HG03095 (cell line): ENCODE results near the gene SYDE2.

Experiments
- ATAC-seq: cut with Tn5 transposase; IDR thresholded peaks from one replicate; pipeline ENCODE4 v1.9.1; 2021; ENCODE audit warnings: moderate library complexity; ENCODE audit not compliant: unreplicated experiment

SYDE2 gene

DNA sequence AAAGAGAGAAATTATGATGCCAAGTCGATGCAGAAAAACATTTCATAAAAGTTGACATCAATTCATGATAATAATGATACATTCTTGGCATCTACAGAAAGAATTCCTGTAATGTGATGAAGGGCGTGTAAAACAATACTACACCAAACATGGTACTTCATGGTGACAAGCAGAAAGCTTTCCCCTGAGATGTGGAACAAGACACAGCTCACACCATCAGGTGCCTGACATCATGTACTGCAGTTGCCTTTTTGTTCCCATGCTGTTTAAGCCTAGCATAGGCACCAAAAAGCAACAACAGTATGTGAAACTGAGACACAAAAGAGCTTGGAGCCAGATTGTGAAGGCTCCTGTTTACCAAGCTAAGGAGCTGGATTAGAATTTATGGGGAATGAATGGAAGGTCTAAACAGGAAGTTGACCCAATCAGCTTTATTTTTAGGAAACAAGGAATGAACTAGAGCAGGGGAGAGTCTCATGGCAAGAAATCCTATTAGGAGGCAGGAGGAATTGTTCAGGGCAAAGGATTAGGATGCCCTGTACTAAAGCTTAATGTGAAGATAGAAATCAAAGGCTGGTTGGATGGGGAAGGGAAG is 67.2 kb downstream of the SYDE2 start:
- ATAC-seq, result no peak

DNA sequence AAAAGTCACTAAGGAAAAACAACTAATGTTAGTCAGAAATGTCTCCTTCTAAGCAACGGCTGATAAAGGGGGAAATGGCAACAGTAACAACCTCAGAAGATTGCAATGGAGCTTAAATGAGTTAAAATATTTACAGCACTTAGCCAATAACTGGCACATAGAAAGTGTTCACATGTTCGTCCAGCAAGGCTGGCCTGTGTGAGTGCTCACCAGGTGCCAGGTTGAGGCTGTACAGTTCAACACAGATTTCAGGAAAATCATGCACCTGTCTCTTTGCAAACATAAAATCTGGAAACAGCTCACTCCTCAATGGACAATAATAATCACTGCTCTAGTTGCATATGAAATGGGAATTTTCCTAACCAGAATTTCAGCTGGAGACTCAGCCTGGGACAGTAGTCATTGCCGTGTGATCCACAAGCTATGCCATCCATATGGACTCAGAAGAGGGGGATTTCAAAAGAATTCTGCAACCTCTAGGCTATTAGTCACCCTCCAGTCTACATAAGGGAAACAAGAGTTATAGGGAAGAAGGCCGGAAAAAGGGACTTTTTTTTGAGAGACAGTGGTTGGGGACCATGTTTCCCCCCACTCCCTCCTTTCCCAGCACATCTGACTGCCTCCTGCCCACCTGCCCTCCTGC is 68.6 kb downstream of the SYDE2 start:
- ATAC-seq, result no peak

DNA sequence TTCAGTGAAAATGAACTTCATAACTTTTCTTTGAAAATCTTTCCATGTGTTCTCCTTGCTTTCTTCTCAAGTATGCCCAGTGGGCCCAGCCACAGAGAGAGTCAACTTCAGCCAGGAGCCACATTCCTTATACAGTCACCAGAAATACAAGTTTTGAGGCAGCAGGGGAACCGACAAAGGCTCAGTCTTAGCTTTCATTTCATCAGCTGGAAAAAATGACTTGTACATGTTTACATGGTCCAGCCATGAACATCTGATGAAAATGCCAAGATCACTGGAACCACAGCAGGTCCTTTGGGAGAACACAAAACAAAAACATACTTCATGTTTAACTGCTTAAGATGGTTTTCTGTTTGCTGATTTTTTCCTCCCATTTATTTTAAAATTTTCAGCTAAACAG is 72.5 kb downstream of the SYDE2 start:
- ATAC-seq, result no peak

DNA sequence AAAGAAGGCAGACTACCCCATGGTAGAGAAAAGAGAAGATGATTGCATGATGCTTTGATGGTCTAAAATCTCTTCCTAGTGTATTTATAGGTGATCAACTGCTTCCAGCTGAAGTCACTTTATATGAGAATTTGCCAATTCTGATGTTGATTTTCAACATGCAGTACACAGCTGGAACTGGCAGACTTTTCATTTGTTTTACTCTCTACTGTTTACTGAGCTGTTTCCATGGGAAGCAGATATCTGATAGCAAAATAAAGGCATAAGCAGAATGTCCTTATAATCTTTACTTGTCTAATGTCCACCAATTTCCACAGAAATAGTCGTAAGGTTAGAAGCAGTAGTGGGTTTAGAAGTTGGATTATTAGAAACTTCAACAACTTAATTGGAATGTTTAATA is 74.9 kb downstream of the SYDE2 start:
- ATAC-seq, result no peak

DNA sequence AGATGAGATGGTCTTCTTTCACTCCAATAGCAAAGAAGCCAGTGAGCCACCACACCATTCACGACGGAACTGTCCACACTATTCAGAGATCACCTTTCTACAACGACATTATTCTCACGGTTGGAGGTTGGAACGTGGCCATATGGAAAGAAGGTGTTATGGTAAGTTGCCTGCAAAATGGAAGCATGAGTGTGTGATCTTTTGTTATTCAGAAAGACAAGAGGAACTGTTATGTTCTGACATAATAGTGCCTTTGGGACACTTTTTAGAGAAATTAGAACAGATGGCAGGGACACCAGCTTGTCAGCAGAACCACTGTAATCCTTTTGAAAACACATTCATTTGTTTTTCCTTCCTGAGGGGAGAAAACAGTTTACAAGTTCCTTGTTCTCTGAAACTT is 76.7 kb downstream of the SYDE2 start:
- no peak for ATAC-seq

DNA sequence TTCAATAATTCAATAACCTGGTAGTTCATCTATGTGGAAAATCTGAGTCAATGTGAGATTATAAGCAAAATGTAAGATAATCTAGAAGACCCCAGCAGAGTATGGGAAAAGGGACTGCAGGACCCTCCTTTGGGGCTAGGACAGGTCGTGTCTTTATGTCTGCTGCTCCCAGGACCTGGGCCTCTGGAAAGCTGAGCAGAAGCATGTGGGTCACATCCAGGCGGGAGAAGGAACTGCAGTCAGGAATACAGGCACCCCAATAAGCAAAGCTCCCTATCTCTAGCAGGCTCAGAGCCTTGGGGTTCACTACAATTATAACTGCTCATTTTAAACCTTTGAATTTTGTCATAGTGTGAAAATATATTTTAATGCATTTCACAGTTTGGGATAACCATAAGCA is 78.6 kb downstream of the SYDE2 start:
- ATAC-seq, result no peak

DNA sequence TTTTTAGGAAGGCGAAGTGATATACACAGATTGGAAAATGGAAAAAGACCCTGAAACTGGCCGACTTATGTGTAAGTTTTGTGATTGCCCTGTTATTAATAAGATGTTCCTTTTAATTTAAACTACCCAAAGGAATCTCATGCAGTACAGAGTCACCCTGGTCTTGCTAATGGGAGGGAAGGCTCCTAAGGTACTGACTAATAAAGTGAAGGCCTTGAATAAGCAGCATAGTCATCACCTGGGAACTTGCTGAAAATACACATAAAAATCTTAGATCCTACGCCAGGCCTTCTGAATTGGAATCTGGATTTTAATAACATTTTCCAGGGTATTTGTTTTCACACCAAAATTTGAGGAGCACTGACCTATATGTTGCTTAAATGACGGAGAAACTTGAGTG is 79.1 kb downstream of the SYDE2 start:
- ATAC-seq, result no peak

DNA sequence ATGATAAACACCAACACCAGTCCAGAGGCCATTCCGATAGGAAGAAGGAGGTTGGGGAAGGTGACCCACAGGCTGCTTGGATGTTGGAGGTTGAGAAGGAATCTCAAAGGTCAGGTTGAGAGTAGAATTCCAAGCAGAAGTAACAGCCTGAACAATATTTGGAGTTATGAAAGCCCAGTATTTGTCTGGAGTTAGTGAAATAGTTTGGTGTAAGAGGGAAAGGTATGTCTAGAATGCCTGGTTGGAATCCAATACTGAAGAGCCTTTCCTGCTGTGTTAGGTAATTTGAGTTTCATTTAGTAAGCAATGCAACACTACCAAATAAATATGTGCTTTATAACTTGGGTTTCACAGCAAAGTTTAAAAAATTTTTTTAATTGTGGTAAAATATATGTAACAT is 82.1 kb downstream of the SYDE2 start:
- ATAC-seq, result no peak

DNA sequence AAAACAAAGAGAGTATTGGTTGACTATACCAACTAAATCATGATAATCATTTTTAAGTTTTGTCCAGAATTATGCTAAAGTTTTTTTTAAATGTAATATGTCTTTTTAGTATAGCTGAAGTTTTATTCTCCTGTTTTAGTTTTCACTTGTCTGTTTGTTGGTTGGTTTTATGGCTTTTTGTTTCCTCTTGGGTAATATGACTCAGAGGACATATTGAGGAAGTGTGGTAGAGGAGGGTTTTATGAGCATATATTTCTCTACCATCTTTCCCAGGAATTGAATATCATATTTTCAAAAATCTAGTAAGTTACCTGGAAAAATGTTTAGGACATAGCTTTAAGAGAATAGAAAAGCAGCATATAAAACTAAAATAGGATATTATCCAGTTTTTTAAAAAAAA is 84.0 kb downstream of the SYDE2 start:
- no peak for ATAC-seq

DNA sequence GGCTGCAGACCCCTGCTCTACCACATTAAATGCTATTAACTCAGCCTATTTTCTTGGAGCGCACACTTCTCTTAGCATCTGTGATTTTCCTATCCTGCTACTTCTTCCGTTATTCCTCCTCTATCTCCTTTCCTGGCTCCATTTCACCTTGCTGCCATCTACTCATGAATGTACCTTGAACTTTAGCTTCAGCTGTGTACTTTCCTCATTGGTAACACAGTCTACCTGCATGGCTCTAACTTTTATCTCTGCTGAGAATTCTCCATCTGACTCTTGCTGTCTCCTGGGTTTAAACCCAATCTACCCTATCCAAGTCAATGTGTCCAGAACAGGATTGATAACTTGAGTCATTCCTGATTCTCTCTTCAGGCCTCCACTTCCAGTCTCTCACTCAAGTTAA is 84.9 kb downstream of the SYDE2 start:
- ATAC-seq, result no peak

DNA sequence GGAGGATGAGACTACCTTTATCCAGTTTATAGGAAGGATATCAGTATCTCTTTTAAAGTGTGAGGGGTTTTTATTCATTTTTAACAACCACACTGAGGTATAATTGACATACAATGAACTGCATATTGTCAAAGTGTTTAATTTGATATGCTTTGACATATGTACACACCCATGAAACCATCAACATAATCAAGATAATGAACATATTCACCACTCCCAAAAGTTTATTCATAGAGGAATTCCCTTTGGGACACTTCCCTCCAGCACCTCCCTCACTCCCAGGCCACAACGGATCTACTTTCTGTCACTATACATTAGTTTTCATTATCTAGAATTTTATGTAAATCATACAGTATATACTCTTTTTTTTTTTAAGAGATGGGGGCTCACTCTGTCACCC is 89.1 kb downstream of the SYDE2 start:
- no peak for ATAC-seq

DNA sequence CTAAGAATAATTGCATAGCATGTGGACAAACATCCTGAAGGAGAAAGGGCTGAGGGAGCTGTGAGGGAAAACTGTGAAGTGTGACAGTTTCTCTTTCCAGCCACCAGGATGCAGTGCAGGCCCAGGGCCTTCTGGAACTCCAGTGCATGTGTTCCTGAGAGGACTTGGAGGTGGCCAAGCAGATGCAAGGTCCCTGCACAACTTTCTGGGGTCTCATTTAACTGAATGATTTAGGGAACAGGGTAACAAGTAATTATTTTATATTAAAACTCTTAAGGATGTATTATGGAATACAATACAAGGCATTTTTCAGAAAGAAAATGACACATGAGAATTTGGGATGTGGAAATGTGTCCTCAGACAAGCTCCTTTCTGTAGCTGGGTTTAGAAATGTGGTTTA is 91.3 kb downstream of the SYDE2 start:
- peak; percentile 81 for ATAC-seq
